Kidney epithelial cell (primary cell): ENCODE measurements around the gene JARID2. TPM values are rescaled to one million over a fixed set of nuclear protein-coding genes. Genes with fewer than 3 reads are reported as not detected.

Source experiments
- DNase-seq: peaks from one replicate; pipeline ENCODE4 v3.0.0-alpha.2; 2010; ENCODE audit warnings: low read depth
- H3K27me3 ChIP-seq: 2 replicates; pipeline ENCODE4 v1.6.0; 2011; ENCODE audit warnings: low read length; ENCODE audit not compliant: control insufficient read depth, insufficient read depth
- H3K36me3 ChIP-seq: 2 replicates; pipeline ENCODE4 v1.5.1; 2011; ENCODE audit warnings: low read length; ENCODE audit not compliant: control insufficient read depth, insufficient read depth
- H3K4me3 ChIP-seq: 2 replicates; pipeline ENCODE4 v1.5.1; 2011; ENCODE audit warnings: low read depth, mild to moderate bottlenecking, control low read depth, low read length
- total RNA-seq: library from RNA; depleted of rRNA; stranded (reverse); fragments of >200 nt; gene quantifications from 2 replicates; pipeline ENCODE4 v1.2.3, GENCODE V29; 2015
- TF ChIP-seq, protein P1 (sequence below): IDR thresholded peaks from 2 replicates; pipeline ENCODE4 v1.5.1; 2011; ENCODE audit warnings: mild to moderate bottlenecking, moderate library complexity, low read length, control low read depth, inconsistent platforms; ENCODE audit not compliant: insufficient read depth, poor library complexity, severe bottlenecking

JARID2 gene
- total RNA-seq, 1 donor from 2014 or later = 15.2 TPM

- Histone ChIP-seq H3K4me3 (no peak overlapping the region), H3K27me3 (no peaks in the 10 kb centered on the region), H3K36me3 (no peaks in the 10 kb centered on the region)
- TF ChIP-seq, protein P1, sequence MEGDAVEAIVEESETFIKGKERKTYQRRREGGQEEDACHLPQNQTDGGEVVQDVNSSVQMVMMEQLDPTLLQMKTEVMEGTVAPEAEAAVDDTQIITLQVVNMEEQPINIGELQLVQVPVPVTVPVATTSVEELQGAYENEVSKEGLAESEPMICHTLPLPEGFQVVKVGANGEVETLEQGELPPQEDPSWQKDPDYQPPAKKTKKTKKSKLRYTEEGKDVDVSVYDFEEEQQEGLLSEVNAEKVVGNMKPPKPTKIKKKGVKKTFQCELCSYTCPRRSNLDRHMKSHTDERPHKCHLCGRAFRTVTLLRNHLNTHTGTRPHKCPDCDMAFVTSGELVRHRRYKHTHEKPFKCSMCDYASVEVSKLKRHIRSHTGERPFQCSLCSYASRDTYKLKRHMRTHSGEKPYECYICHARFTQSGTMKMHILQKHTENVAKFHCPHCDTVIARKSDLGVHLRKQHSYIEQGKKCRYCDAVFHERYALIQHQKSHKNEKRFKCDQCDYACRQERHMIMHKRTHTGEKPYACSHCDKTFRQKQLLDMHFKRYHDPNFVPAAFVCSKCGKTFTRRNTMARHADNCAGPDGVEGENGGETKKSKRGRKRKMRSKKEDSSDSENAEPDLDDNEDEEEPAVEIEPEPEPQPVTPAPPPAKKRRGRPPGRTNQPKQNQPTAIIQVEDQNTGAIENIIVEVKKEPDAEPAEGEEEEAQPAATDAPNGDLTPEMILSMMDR = no peak
- DNase-seq = no peak
Measured at GRCh38 chr6:15265787-15266186, 19.9 kb downstream of the JARID2 start.

GRCh38 chr6:15266423-15266996 is 20.6 kb downstream of the JARID2 start:
- H3K36me3 ChIP-seq = no peaks in the 10 kb centered on the region
- H3K4me3 ChIP-seq = no peak overlapping the region
- TF ChIP-seq, protein P1 = no peak
- no peaks in the 10 kb centered on the region for H3K27me3 ChIP-seq
- no peak for DNase-seq

GRCh38 chr6:15267221-15267620 is 21.4 kb downstream of the JARID2 start:
- no peak for DNase-seq
- TF ChIP-seq, protein P1 = no peak
- Histone ChIP-seq H3K36me3 (no peaks in the 10 kb centered on the region), H3K4me3 (no peak overlapping the region), H3K27me3 (no peaks in the 10 kb centered on the region)

DNA sequence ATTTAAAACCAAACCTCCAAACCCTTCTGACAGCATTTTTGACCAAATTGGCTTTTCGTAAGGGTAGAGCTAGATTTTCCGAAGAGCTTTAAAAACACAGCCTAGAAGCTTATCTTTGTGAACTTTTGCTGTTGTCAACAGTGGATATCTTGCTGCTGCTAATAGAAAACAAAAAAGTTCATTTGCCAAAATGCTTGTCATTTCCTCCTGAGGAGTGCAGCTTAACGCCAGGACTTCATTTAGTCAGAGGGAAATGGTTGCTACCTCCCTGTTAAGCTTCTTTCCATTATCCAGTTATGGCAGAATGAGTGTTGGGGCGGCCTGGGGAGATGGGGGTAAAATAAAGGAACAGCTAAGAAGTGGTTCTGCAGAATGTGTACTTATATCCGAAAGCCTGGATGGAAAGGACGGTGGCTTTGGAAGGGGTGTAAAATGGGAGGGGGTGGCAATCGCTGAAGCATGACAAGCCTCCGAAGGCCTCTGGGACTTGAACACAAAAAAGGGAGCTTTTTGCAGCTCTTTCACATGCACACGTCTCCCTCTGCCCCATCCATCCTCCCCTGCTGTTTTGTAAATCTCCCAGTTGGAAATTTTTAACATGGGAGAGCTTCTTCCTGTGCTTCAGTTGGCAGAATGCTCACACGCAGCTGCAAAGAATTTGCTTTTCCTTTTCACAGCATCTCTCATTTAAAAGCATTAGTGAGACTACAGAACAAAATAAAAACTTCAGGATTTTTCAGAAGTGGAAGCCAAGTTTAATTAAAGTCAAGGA is 22.5 kb downstream of the JARID2 start:
- DNase-seq = no peak
- Histone ChIP-seq H3K4me3 (no peak overlapping the region), H3K36me3 (no peaks in the 10 kb centered on the region), H3K27me3 (no peaks in the 10 kb centered on the region)
- TF ChIP-seq, protein P1 = no peak

DNA sequence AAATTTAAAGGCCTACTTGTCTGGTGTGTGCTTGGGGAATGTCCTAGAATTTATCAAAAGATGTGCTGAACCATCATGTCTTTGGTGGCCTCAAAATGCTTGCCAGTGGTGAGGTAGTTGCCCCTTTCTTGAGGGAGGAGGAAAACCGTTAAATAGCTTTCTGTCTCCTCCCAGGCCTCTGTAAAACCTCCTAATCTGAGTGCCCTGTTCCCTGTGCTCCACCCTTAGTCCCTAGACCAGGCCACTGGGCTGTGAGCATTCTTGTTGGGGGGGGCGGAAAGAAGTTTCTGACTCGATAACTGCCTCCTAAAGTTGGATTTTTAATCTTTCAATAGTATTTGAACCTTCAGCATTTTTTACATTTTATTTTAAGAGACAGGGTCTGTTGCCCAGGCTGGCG is 23.1 kb downstream of the JARID2 start:
- TF ChIP-seq, protein P1 = no peak
- Histone ChIP-seq H3K4me3 (no peak overlapping the region), H3K36me3 (no peaks in the 10 kb centered on the region), H3K27me3 (no peaks in the 10 kb centered on the region)
- no peak for DNase-seq
